SW 1271 (cell line): ENCODE measurements around the gene IRX3.
"Not testable (repeated sequence)": the region's sequence is repeated elsewhere in the genome, so short reads cannot be mapped to it uniquely, and the experiment has no call there.

Experiments
- DNase-seq, 2 experiments: peaks; one replicate each; lab custom pipeline; 2025; lab: John Stamatoyannopoulos, UW

Gene IRX3

DNA sequence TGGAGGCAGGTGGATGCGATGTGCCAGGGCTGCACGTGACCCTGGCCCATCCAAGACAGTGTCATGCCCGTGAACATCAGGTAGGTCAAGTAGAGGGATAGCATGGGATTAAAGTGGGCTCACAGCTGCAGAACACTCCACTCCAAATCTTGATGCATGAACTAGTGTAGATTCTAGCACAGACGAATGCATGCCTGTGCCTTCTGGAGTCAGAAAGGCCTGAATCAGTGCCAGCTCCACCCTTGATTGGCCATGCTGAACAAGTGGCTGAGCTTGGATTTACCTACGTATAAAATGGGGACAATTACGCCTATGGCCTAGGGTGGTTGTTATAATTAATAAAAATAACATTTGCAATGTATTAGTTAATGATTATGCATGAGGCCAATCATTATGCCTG, 10.6 kb downstream of the IRX3 start:
- DNase-seq = no peak

DNA sequence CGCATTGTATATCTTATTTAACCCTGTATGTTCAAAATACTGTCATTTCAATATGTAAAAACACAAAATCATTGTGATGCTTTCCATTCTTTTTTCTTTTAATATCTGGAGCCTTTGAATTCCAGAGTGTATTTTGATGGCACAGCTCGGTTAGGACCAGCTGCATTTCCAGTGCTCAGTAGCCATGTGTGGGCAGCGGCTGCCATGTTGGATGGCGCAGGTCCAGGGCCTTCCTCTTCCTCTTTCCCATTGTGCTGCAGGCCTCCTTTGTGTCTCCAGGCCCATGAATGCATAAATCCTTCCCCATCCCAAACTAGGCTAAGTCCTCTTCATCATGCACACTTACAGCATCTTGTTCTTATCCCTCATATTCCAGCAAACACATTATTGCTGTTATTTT, 13.0 kb downstream of the IRX3 start:
- DNase-seq = no peak

- DNase-seq = no peak
Observed at GRCh38 chr16:54270711-54271110, 15.9 kb downstream of the IRX3 start.

DNA sequence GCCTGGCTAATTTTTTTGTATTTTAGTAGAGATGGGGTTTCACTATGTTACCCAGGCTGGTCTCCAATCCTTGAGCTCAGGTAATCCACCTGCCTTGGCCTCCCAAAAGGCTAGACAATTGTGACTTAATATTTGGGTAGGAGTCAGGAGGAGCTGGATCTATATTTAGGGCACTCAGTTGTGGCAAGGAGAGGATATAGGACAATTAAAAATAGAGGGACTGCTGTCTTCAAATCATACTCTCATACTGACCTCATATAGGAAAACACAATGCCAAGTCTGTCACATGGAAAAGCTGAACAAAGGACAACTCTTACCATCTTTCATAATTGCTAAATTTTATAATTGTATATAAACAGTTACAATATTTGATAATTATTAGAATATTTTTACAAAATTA, 17.1 kb downstream of the IRX3 start:
- no peak for DNase-seq

GRCh38 chr16:54268766-54269165, 17.8 kb downstream of the IRX3 start:
- DNase-seq = no peak

DNA sequence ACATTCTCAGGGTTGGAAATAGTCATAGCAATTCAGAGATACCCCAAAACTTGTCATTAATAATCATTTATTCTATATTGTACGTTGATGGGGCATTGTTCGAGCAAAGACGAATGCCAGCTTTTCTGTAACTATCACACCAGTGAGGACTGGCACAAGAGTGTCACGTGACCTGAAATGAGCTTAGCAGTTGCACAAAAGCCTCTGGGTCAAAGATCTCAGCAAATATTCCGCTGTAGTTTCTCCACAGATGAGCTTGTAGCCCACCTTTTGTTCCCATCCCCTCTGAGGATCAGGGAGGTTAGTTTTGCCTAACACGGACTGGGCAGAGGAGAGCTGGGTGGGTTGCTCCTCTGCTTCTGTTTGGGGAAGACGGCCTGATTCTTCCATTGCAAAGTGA, 18.2 kb downstream of the IRX3 start:
- no peak for DNase-seq

- no peak for DNase-seq
Observed at GRCh38 chr16:54266363-54266955, 20.1 kb downstream of the IRX3 start.

DNA sequence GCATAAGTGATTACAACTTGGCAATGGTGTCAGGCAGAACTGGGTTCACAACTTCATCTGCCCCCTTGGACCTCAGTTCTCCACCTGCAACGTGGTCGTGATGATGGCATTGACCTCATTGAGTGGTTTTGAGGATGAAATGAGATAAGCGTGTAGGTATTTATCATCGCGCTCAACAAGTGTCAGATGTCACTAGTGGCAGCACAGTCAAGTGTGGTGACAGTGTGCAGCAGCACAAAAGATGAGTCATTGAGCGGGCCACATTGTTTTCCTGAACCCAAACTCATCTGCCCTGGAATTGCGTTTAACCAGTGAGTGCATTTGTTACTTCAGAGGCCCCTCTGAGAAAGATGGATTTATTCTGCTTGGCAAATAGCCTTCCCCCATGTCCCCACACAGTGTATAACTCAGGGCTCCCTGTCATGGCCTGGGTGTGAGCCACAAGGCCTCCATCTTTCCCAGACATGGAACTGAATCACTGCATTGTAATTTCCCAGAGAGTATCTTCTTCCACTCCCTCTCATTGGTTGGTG, 20.9 kb downstream of the IRX3 start:
- no peak for DNase-seq

DNA sequence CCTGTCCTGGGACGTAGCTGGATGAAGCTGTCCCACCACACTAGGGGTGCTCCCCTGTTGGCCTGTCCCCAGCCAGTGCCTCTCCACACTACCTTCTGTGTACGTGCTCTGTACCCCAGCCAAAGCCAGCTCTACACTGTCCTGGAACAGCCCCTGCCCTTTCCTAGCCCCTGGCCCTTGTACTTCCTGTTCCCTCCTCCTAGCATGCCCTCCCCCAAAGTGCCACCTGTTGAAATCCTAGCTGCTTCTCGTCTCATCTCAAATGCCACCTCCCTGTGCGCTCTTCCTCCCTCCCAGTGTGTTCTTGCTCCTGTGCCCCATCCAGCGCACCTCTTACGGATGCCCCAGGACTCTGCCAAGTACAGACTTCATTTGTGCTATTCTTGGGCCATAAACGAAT, 33.5 kb downstream of the IRX3 start:
- DNase-seq = no peak

GRCh38 chr16:54248863-54249710, 37.5 kb downstream of the IRX3 start:
- DNase-seq = no peak

DNA sequence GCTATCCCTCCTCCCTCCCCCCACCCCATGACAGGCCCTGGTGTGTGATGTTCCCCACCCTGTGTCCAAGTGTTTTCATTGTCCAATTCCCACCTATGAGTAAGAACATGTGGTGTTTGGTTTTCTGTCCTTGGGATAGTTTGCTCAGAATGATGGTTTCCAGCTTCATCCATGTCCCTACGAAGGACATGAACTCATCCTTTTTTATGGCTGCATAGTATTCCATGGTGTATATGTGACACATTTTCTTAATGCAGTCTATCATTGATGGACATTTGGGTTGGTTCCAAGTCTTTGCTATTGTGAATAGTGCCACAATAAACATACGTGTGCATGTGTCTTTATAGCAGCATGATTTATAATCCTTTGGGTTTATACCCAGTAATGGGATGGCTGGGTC, 38.9 kb downstream of the IRX3 start:
- not testable (repeated sequence) for DNase-seq

GRCh38 chr16:54246454-54246821, 40.1 kb downstream of the IRX3 start:
- no peak for DNase-seq

GRCh38 chr16:54245788-54246453, 40.7 kb downstream of the IRX3 start:
- DNase-seq = no peak

DNA sequence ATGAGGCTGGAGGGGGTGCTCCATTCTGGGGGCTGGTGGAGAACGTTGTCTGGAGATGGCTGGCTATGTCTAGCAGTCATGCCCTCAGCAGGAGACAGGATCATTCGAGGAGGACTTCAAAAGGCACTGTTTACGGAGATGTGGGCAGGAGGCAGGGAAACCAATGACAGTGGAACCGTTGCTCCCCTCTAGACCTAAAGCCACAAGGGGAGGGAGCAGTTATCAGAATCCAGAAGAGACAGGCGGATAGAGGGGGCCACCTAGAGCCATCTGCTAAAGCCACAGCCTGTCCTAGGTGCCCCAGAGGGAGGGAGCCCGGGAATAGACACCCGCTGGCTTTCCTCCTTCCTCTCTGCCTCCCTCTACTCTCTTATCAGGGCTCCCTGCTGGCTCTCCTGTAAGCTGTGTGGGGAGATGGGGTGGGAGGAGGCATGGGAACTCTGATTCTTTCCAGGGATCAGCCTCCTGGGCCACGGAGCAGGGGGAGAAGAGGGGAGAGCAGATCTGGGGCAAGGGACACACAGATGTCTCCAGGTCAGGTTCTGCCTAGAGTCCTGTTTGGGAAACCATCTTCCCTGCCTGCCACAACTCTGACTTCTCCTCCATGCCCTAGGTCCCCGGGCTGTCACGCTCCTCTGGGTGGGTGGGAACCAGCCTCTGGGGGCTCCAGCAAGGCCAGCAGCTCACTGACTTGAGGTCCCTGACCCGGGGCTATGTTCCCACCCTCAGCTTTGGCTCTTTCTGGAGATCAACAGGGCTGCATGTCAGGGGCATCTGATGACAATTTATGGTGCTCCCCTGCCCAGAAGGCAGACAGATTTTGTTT, 42.3 kb downstream of the IRX3 start:
- no peak for DNase-seq

DNA sequence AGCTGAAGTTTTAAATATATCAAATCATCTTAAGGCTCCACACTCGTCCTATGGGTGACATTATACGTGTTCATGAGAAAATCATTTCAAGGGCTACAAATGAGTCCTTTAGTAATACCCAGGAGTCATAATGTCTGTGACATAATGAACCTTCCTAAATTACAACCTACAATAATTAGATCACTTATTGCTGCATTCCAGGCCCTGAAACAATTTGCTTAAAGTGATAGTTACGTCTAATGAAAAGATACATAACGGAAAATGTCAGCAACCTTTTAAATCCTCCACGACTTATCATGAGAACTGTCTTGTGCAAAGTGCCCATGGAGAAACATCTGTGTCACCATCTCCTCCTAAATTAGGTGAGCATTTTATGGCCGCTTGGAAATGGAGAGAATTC, 43.4 kb downstream of the IRX3 start:
- DNase-seq = no peak

DNA sequence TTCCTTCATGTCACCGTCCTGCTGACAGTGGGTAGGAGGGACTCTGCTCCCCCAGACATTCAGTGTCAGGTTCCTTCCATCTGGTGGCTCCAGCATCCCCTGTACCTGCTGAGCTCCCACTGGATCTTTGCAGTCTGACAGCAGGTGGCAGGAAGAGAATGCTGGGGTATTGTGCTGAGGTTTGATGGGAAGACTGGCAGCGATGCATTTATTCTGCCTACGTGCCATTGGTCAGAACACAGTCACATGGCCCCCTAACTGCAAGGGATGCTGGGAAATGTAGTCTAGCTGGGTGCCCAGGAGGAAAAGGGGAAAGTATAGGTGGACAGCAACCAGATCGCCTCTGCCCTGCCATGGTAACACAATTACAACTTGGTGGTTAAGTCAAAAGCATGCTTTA, 44.4 kb downstream of the IRX3 start:
- DNase-seq = no peak

GRCh38 chr16:54241525-54241924, 45.1 kb downstream of the IRX3 start:
- no peak for DNase-seq

DNA sequence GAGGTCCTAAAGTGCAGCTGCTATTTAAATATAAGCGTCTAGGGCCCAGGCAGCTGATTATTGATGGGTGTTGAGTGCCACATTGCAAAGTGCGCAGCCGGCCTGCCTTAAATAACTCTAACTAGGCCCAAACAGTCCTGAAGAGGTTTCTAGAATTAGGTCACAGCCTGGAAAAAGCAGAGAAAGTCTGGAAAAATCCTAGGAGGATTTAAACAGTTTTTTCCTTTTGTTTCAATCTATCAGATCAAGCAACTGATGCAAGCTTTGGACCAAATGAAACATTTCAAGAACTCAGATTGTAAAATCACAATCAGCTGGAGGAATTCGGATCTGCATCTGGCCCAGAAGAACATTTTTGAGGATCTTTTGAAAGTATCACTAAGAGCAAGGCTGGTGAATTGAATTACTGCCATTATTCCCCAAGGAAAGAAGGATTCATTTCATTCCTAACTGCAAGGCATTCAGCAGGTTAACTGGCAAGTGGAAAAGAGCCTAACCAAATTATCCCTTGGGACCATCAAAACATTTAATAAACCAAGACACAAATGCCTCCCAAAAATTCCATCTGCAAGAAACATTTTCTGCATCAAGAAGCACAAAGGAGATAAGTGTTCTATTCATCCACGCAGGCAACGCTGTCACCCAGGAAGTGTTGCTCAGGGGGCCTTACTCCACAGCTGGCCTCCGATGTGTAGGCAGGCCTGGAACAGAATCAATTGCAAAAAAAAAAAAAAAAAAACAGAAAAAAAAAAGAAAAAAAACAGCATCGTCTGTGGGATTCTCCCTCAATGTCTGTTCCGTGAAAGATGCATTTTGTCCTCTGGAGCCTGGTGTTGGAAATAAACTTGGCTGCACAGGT, 46.1 kb downstream of the IRX3 start:
- no peak for DNase-seq

- no peak for DNase-seq
Observed at GRCh38 chr16:54239456-54239855, 47.1 kb downstream of the IRX3 start.

DNA sequence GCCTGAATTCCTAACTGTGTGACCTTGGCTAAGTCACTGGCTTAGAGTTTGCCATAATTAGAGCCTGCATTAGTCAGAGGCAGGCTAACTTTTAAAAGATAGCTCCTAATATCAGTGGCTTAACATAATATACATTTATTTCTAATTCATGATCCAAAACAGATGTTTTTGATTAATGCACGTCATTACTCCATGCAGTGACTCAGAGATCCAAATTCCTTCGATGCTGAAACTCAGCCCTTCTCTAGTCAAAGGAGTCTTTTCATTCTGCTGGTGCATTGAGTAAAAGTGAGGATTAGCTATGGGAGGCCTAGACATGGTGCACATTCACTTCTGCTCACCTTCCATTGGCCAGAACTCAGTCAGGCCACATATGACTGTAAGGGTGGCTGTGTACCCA, 49.8 kb downstream of the IRX3 start:
- no peak for DNase-seq

- DNase-seq = no peak
Observed at GRCh38 chr16:54233615-54234014, 53.0 kb downstream of the IRX3 start.
